Osteoblast (primary cell): ENCODE results near the gene C6. TPM values are rescaled to one million over a fixed set of nuclear protein-coding genes. Genes with fewer than 3 reads are reported as not detected.

Source experiments
- DNase-seq: peaks from one replicate; pipeline ENCODE4 v3.0.0; 2011; ENCODE audit warnings: low spot score, mixed read lengths; ENCODE audit not compliant: insufficient read length; ENCODE audit errors: missing footprints
- H2AFZ ChIP-seq: 2 replicates; pipeline ENCODE4 v1.6.0; 2011; ENCODE audit warnings: mild to moderate bottlenecking, low read length
- H3K27ac ChIP-seq: 2 replicates; pipeline ENCODE4 v1.5.1; 2011; ENCODE audit warnings: mild to moderate bottlenecking, low read depth, low read length, moderate library complexity
- H3K27me3 ChIP-seq: 2 replicates; pipeline ENCODE4 v1.6.0; 2012; ENCODE audit warnings: mild to moderate bottlenecking, control low read depth, inconsistent platforms, low read length, moderate library complexity; ENCODE audit not compliant: insufficient read depth
- H3K36me3 ChIP-seq: 2 replicates; pipeline ENCODE4 v1.5.1; 2011; ENCODE audit warnings: mild to moderate bottlenecking, low read length, control low read depth, moderate library complexity; ENCODE audit not compliant: insufficient read depth
- H3K4me1 ChIP-seq: 2 replicates; pipeline ENCODE4 v1.5.1; 2011; ENCODE audit warnings: mild to moderate bottlenecking, low read length, control low read depth, moderate library complexity; ENCODE audit not compliant: insufficient read depth
- H3K4me2 ChIP-seq: 2 replicates; pipeline ENCODE4 v1.6.0; 2011; ENCODE audit warnings: mild to moderate bottlenecking, low read length; ENCODE audit not compliant: insufficient read depth
- H3K4me3 ChIP-seq: fragments of 200-600 bp; sonication (generic); 3 replicates; pipeline ENCODE4 v1.5.1; 2012; ENCODE audit warnings: mild to moderate bottlenecking, low read length, inconsistent platforms; ENCODE audit not compliant: insufficient read depth
- H3K79me2 ChIP-seq: 2 replicates; pipeline ENCODE4 v1.6.0; 2012; ENCODE audit warnings: mild to moderate bottlenecking, low read length, control low read depth, inconsistent platforms; ENCODE audit not compliant: insufficient read depth
- H3K9me3 ChIP-seq: 2 replicates; pipeline ENCODE4 v1.5.1; 2011; ENCODE audit warnings: low read depth, low read length, control low read depth
- H4K20me1 ChIP-seq: 2 replicates; pipeline ENCODE4 v1.6.0; 2012; ENCODE audit warnings: mild to moderate bottlenecking, low read length, control low read depth; ENCODE audit not compliant: insufficient read depth
- total RNA-seq: library from RNA; depleted of rRNA; stranded (reverse); fragments of >200 nt; gene quantifications from 2 replicates; pipeline ENCODE4 v1.2.3, GENCODE V29; 2012
- TF ChIP-seq, protein P1 (sequence below): IDR thresholded peaks from 2 replicates; pipeline ENCODE4 v1.5.1; 2011; ENCODE audit warnings: mild to moderate bottlenecking, low read depth, low read length, moderate library complexity; ENCODE audit errors: extremely low read depth

Gene C6
- under 0.01 TPM in 1 of 2 replicates, not detected in the other for total RNA-seq

DNA sequence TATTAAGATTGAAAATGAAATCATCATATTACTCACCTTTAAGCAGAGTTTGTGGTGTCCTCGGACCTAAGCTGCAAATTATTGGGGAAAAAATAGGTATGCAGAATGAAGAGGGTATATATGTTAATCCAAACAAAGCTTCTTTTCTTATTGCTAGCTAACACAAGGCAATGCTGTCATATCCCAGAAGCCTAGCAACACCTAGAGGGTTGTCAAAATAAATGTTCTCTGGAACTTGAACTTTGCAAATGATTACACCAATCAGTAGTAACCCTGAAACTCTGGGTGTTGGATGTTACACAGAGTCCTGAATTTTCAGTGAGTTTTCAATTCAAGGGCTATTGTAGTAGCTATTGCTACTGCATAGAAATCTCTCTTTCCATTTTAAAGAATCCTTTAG is at the start of gene C6:
TSS of gene C6 (minus strand) at position 193 of the 400 bp plus-strand sequence. CDS start 10,302 bp downstream, outside the sequence.
- no peak for DNase-seq
- Histone ChIP-seq H3K36me3 (no peaks in the 10 kb centered on the region), H3K4me2 (no peak within 1 kb of the TSS), H3K4me1 (no peaks in the 10 kb centered on the region), H2AFZ (no peak within 1 kb of the TSS), H3K79me2 (no peaks in the 10 kb centered on the region), H3K27ac (no peak within 1 kb of the TSS), H3K27me3 (no peaks in the 10 kb centered on the region), H3K9me3 (no peaks in the 10 kb centered on the region), H4K20me1 (no peaks in the 10 kb centered on the region), H3K4me3 (no peak within 1 kb of the TSS)
- TF ChIP-seq, protein P1, sequence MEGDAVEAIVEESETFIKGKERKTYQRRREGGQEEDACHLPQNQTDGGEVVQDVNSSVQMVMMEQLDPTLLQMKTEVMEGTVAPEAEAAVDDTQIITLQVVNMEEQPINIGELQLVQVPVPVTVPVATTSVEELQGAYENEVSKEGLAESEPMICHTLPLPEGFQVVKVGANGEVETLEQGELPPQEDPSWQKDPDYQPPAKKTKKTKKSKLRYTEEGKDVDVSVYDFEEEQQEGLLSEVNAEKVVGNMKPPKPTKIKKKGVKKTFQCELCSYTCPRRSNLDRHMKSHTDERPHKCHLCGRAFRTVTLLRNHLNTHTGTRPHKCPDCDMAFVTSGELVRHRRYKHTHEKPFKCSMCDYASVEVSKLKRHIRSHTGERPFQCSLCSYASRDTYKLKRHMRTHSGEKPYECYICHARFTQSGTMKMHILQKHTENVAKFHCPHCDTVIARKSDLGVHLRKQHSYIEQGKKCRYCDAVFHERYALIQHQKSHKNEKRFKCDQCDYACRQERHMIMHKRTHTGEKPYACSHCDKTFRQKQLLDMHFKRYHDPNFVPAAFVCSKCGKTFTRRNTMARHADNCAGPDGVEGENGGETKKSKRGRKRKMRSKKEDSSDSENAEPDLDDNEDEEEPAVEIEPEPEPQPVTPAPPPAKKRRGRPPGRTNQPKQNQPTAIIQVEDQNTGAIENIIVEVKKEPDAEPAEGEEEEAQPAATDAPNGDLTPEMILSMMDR, result no peak

DNA sequence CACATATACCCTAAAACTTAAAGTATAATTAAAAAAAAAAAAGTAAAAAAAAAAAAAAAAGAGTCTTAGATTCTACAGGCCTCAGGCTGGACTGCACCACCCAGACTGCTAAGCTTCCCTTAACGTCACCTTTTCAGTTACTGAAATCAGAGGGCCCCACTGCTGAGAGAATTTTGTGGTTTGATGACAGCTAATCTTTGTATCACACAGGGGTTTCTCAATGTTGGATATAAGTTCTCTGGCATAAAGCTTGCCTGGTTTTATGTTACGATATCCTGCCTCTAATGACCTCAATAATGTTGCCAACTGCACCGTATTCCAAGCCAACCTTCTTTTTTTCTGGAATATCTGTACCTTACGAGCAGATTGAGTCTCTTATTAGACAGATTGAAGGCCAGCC is 43.1 kb upstream of the C6 start:
- DNase-seq, result no peak
- H3K36me3 ChIP-seq, result no peaks in the 10 kb centered on the region

DNA sequence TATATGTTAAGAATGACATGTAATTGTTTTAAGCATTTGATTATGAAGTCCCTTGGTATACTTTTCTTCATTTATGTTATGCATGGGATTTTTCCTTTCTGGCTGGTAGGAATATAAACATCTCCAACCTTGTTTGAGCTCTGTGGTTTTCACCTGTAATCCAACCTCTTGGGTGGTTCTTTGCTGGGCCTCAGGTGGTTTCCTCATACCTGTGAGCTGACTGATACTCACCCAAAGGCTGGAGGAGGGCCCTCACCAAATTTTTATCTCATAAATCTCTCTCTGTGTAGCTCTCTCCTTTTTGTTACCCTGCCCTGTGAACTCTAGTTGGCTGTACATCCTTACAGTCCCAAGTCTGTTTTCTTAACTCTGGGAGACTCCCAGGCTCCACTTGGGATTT is 39.8 kb upstream of the C6 start:
- H3K27me3 ChIP-seq, result no peaks in the 10 kb centered on the region
- TF ChIP-seq, protein P1, result no peak
- H3K4me3 ChIP-seq, result no peak overlapping the region
- no peaks in the 10 kb centered on the region for H3K4me1 ChIP-seq
- no peaks in the 10 kb centered on the region for H3K36me3 ChIP-seq
- DNase-seq, result no peak
- H3K27ac ChIP-seq, result no peak overlapping the region
- H3K9me3 ChIP-seq, result no peaks in the 10 kb centered on the region
- H3K4me2 ChIP-seq, result no peak overlapping the region
- no peaks in the 10 kb centered on the region for H4K20me1 ChIP-seq
- H2AFZ ChIP-seq, result no peak overlapping the region
- H3K79me2 ChIP-seq, result no peaks in the 10 kb centered on the region

More for the DNA sequence above, 43.1 kb upstream of the C6 start:
- H4K20me1 ChIP-seq, result no peaks in the 10 kb centered on the region
- no peaks in the 10 kb centered on the region for H3K27me3 ChIP-seq
- H3K79me2 ChIP-seq, result no peaks in the 10 kb centered on the region
- TF ChIP-seq, protein P1, result no peak
- no peak overlapping the region for H3K4me3 ChIP-seq
- no peak overlapping the region for H3K27ac ChIP-seq
- no peaks in the 10 kb centered on the region for H3K4me1 ChIP-seq
- no peaks in the 10 kb centered on the region for H3K9me3 ChIP-seq
- H3K4me2 ChIP-seq, result no peak overlapping the region
- H2AFZ ChIP-seq, result no peak overlapping the region

DNA sequence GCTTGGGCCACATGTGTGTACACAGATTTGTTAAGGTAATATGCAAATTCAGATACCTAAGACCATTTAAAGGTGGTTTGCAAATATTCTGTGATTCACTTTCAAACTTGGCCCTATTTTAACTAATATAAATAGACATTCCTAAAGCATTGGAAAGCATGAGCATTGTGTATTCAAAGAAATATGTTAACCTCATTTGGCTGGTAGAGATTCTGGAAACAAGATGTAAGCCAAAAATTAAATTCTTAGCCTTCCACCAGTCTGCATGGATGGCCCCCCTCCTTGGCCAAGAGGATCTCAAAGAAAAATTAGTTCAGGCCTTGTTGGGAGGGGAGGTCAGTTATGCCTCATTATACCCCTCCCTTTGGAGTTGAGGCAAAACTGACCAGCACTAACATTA is 38.7 kb upstream of the C6 start:
- Histone ChIP-seq H3K79me2 (no peaks in the 10 kb centered on the region), H3K4me2 (no peak overlapping the region), H4K20me1 (no peaks in the 10 kb centered on the region), H3K27me3 (no peaks in the 10 kb centered on the region), H3K4me3 (no peak overlapping the region), H3K36me3 (no peaks in the 10 kb centered on the region), H3K27ac (no peak overlapping the region), H3K9me3 (no peaks in the 10 kb centered on the region), H3K4me1 (no peaks in the 10 kb centered on the region), H2AFZ (no peak overlapping the region)
- no peak for DNase-seq
- TF ChIP-seq, protein P1, result no peak
